ENCODE results near the gene RBP2. TPM values are rescaled to one million over a fixed set of nuclear protein-coding genes. Genes with fewer than 3 reads are reported as not detected.

Gene RBP2
- total and polyA plus RNA-seq, 2 donors from 2014 or later: 13.5 TPM; not detected in 1

DNA sequence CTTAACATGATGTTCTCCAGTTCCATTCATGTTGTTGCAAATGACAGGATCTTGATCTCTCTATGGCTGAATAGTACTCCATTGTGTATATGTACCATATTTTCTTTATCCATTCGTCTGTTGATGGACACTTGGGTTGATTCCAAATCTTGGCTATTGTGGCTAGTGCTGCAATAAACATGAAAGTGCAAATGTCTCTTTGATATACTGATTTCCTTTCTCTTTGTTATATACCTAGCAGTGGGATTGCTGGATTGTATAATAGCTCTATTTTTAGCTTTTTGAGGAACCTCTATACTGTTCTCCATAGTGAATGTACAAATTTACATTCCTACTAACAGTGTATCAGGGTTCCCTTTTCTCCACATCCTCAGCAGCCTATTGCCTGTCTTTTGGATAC is 5.9 kb upstream of the RBP2 start:
- no peak overlapping the region for H3K9ac ChIP-seq (ENCODE audit: low read length in 3 of 3)
- intact Hi-C loops (cut with DNase I): no loop called here
- no peak overlapping the region for H3K27ac ChIP-seq (ENCODE audit: low read depth in 2 of 2, low read length in 2 of 2)
- no peaks in the 10 kb centered on the region for H3K9me3 ChIP-seq (ENCODE audit: control insufficient read depth in 2 of 3, insufficient read depth in 1 of 3, low read length in 3 of 3)
- no peaks in the 10 kb centered on the region for H3K36me3 ChIP-seq (ENCODE audit: control insufficient read depth in 2 of 3, insufficient read depth in 3 of 3, low read length in 3 of 3)
- H3K27me3 ChIP-seq (ENCODE audit: control insufficient read depth, insufficient read depth, low read length): no peaks in the 10 kb centered on the region
- FAIRE-seq: no peak
- DNase-seq: no peak
- no peak for TF ChIP-seq CTCF (IDR thresholded peaks at IDR 0.05; ENCODE audit: borderline replicate concordance, extremely low read depth, insufficient read depth)
- H3K4me1 ChIP-seq (ENCODE audit: control insufficient read depth in 2 of 3, insufficient read depth in 2 of 3, low read depth in 1 of 3, low read length in 3 of 3): no peaks in the 10 kb centered on the region
- H3K4me3 ChIP-seq (ENCODE audit: low read length in 3 of 3): no peak overlapping the region

GRCh38 chr3:139481116-139481515 is 4.8 kb upstream of the RBP2 start:
- H3K36me3 ChIP-seq (ENCODE audit: control insufficient read depth in 2 of 3, insufficient read depth in 3 of 3, low read length in 3 of 3): no peaks in the 10 kb centered on the region
- no peak overlapping the region for H3K9ac ChIP-seq (ENCODE audit: low read length in 3 of 3)
- TF ChIP-seq CTCF (IDR thresholded peaks at IDR 0.05; ENCODE audit: borderline replicate concordance, extremely low read depth, insufficient read depth): no peak
- no peaks in the 10 kb centered on the region for H3K9me3 ChIP-seq (ENCODE audit: control insufficient read depth in 2 of 3, insufficient read depth in 1 of 3, low read length in 3 of 3)
- intact Hi-C loops (cut with DNase I): no loop called here
- no peaks in the 10 kb centered on the region for H3K27me3 ChIP-seq (ENCODE audit: control insufficient read depth, insufficient read depth, low read length)
- FAIRE-seq: no peak
- no peak overlapping the region for H3K4me3 ChIP-seq (ENCODE audit: low read length in 3 of 3)
- no peaks in the 10 kb centered on the region for H3K4me1 ChIP-seq (ENCODE audit: control insufficient read depth in 2 of 3, insufficient read depth in 2 of 3, low read depth in 1 of 3, low read length in 3 of 3)
- no peak for DNase-seq
- H3K27ac ChIP-seq (ENCODE audit: low read depth in 2 of 2, low read length in 2 of 2): no peak overlapping the region

DNA sequence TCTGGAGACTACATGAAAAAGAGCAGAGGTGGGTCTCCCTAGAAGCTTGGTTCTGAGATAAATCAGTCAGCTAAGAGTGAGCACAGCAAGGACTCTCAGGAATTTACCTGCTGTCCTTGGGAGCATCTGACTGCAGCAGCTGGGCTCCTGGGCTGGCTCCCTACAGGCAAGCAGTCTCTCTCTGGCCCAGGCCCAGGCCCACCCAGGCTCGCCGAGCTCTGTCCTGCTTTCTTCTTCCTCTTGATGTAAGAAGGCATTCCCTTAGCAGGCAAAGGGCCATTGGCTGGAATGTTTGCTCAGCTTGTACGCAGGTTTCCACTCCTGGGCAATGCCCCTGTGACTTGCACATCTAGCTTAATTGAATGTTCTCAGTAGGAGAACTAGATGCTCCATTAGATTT is 4.3 kb upstream of the RBP2 start:
- TF ChIP-seq CTCF (IDR thresholded peaks at IDR 0.05; ENCODE audit: borderline replicate concordance, extremely low read depth, insufficient read depth): no peak
- no peak overlapping the region for H3K9ac ChIP-seq (ENCODE audit: low read length in 3 of 3)
- intact Hi-C loops (cut with DNase I): no loop called here
- H3K27me3 ChIP-seq (ENCODE audit: control insufficient read depth, insufficient read depth, low read length): no peaks in the 10 kb centered on the region
- no peaks in the 10 kb centered on the region for H3K4me1 ChIP-seq (ENCODE audit: control insufficient read depth in 2 of 3, insufficient read depth in 2 of 3, low read depth in 1 of 3, low read length in 3 of 3)
- H3K36me3 ChIP-seq (ENCODE audit: control insufficient read depth in 2 of 3, insufficient read depth in 3 of 3, low read length in 3 of 3): no peaks in the 10 kb centered on the region
- no peak for DNase-seq
- no peak for FAIRE-seq
- H3K9me3 ChIP-seq (ENCODE audit: control insufficient read depth in 2 of 3, insufficient read depth in 1 of 3, low read length in 3 of 3): no peaks in the 10 kb centered on the region
- no peak overlapping the region for H3K27ac ChIP-seq (ENCODE audit: low read depth in 2 of 2, low read length in 2 of 2)
- H3K4me3 ChIP-seq (ENCODE audit: low read length in 3 of 3): no peak overlapping the region

Measured in kidney (tissue), 14 donors.